PC-9 (cell line): ENCODE data around the gene TTLL5. TPM values are rescaled to one million over a fixed set of nuclear protein-coding genes. Genes with fewer than 3 reads are reported as not detected.
A peak's percentile ranks its signal among the peaks of the same experiment; 100 is the strongest.

ENCODE experiments used
- BruUV-seq: library from RNA; stranded (reverse); fragments of 400-500 nt; replicated peaks from 2 replicates; lab custom pipeline; 2021; lab: Mats Ljungman, UMichigan
- CTCF ChIA-PET: fragments of 300-600 bp; sonication (Branson Sonifier 250); formaldehyde crosslinking; loops from one replicate; lab custom pipeline; 2022; ENCODE audit warnings: antibody characterized with exemption; lab: Charles Lee
- POLR2A ChIA-PET: fragments of 300-600 bp; sonication (Branson Sonifier 250); formaldehyde crosslinking; loops from one replicate; lab custom pipeline; 2022; ENCODE audit warnings: antibody characterized with exemption; ENCODE audit not compliant: unreplicated experiment; lab: Charles Lee
- DNase-seq, 2 experiments: peaks; one replicate each; pipeline versions ENCODE4 v3.0.0 to v3.0.0-alpha.2; 2015 to 2022; ENCODE audit warnings: mixed read lengths in 1 of 2
- H2AFZ ChIP-seq: fragments of 200-600 bp; sonication (generic); 2 replicates; pipeline ENCODE4 v1.8.1; 2017; ENCODE audit warnings: antibody characterized with exemption
- H3F3A ChIP-seq: fragments of 200-600 bp; sonication (generic); 2 replicates; pipeline ENCODE4 v1.8.1; 2017; ENCODE audit warnings: antibody characterized with exemption, mild to moderate bottlenecking, low read depth; ENCODE audit not compliant: insufficient read depth
- H3K27ac ChIP-seq: fragments of 200-600 bp; sonication (generic); 2 replicates; pipeline ENCODE4 v1.6.1; 2016; ENCODE audit warnings: mixed run types
- H3K27me3 ChIP-seq: fragments of 200-600 bp; sonication (generic); 2 replicates; pipeline ENCODE4 v1.6.1; 2016; ENCODE audit warnings: low read depth, mixed run types; ENCODE audit not compliant: insufficient read depth
- H3K36me3 ChIP-seq: fragments of 200-600 bp; sonication (generic); 2 replicates; pipeline ENCODE4 v1.6.1; 2016; ENCODE audit warnings: low read depth, mixed run types
- H3K4me1 ChIP-seq: fragments of 200-600 bp; sonication (generic); replicated peaks from 2 replicates; pipeline ENCODE4 v1.6.1; 2016; ENCODE audit warnings: mixed run types; ENCODE audit not compliant: insufficient read depth
- H3K4me2 ChIP-seq: fragments of 200-600 bp; sonication (generic); 2 replicates; pipeline ENCODE4 v1.6.1; 2017; ENCODE audit warnings: mixed run types
- H3K4me3 ChIP-seq: fragments of 200-600 bp; sonication (generic); 2 replicates; pipeline ENCODE4 v1.6.1; 2016; ENCODE audit warnings: mixed run types
- H3K79me2 ChIP-seq: fragments of 200-600 bp; sonication (generic); 2 replicates; pipeline ENCODE4 v1.6.1; 2017; ENCODE audit warnings: low read depth, mixed run types
- H3K9me2 ChIP-seq: fragments of 200-600 bp; sonication (generic); 2 replicates; pipeline ENCODE4 v1.8.1; 2017; ENCODE audit warnings: mild to moderate bottlenecking; ENCODE audit not compliant: insufficient read depth
- H3K9me3 ChIP-seq: fragments of 200-600 bp; sonication (generic); 2 replicates; pipeline ENCODE4 v1.8.1; 2016; ENCODE audit warnings: low read depth; ENCODE audit not compliant: insufficient read depth
- H4K20me1 ChIP-seq: fragments of 200-600 bp; sonication (generic); 2 replicates; pipeline ENCODE4 v1.8.1; 2017; ENCODE audit not compliant: insufficient read depth
- CTCF ChIP-seq: fragments of 200-600 bp; sonication (generic); conservative IDR thresholded peaks from 2 replicates; pipeline ENCODE4 v1.6.1; 2017; ENCODE audit warnings: mixed run types, antibody characterized with exemption, mild to moderate bottlenecking, moderate library complexity
- EZH2 ChIP-seq: fragments of 200-600 bp; sonication (generic); IDR thresholded peaks from 2 replicates; pipeline ENCODE4 v1.8.0; 2017; ENCODE audit warnings: antibody characterized with exemption, low read depth
- intact Hi-C: fragments of 100-400 bp; cut with micrococcal nuclease; formaldehyde crosslinking; loops from one replicate; pipeline ENCODE4 v1.10.0; 2022; ENCODE audit not compliant: unreplicated experiment
- total RNA-seq: library from RNA; stranded (reverse); gene quantifications from 2 replicates; pipeline ENCODE4 v1.2.3, GENCODE V29; 2021

Gene TTLL5
- total RNA-seq, 1 experiment from 2014 or later = 75.3 TPM

- BruUV-seq = no TSS peak
Measured at GRCh38 chr14:75711105-75711795, 50.2 kb downstream of the TTLL5 start.

DNA sequence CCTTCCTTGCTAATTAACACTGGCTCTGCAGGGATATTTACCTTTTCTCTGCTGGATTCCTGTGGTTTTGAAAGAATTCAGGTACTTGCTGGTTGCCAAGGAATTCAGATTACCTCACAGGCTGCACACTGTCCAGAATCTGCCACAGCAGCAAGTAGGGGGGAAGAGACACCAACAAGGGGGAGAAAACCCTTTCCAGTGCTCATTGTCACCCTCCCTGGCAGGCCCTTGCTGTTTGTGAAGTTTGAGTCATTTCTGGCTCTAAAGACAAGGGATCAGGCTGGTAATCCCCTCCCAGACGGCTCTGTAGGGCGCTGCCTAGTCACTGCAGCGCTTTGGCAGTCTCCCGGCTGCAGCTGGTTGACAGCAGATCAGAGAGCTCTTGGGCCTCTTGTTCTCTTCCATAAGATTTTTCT lies 50.8 kb downstream of the TTLL5 start:
- CTCF ChIA-PET = interaction anchor here (0.5 to 1.3 kb wide), 2 partner anchors 269 to 271 kb away, joined by 3 to 10 read pairs; no protein-coding TSS in a partner anchor
- no peak overlapping the region for H3K4me3 ChIP-seq
- H3K9me3 ChIP-seq = no peaks in the 10 kb centered on the region
- H4K20me1 ChIP-seq = no peaks in the 10 kb centered on the region
- peaks cover 18% of the 10 kb centered on the region; the same call in 1 of the 2 replicates for H3K36me3 ChIP-seq
- H3K9me2 ChIP-seq = no peaks in the 10 kb centered on the region
- DNase-seq = peak; percentile 88 to 98
- peak overlapping the region; percentile 48 for H3K27ac ChIP-seq
- intact Hi-C loops = loop anchor here (1.0 to 5.0 kb wide), 3 partner anchors 135 to 270 kb away; no protein-coding TSS in a partner anchor
- no peaks in the 10 kb centered on the region for H3K27me3 ChIP-seq
- peaks cover 30% of the 10 kb centered on the region for H3K4me1 ChIP-seq
- H2AFZ ChIP-seq = no peak overlapping the region
- BruUV-seq = no TSS peak
- TF ChIP-seq CTCF (no peak), EZH2 (no peak)
- peaks cover 22% of the 10 kb centered on the region for H3F3A ChIP-seq
- POLR2A ChIA-PET = interaction anchor here (0.6 kb wide), 1 partner anchor 585 kb away, joined by 14 read pairs; no protein-coding TSS in a partner anchor
- H3K4me2 ChIP-seq = peak overlapping the region; percentile 72
- no peaks in the 10 kb centered on the region for H3K79me2 ChIP-seq

More at GRCh38 chr14:75711105-75711795, 50.2 kb downstream of the TTLL5 start:
- intact Hi-C loops = loop anchor here (1.0 to 5.0 kb wide), 3 partner anchors 134 to 271 kb away; no protein-coding TSS in a partner anchor
- Histone ChIP-seq H3K79me2 (no peaks in the 10 kb centered on the region), H3K4me2 (peak overlapping the region; percentile 72), H3K36me3 (peaks cover 18% of the 10 kb centered on the region; the same call in 1 of the 2 replicates), H3F3A (peaks cover 22% of the 10 kb centered on the region), H3K4me1 (peaks cover 30% of the 10 kb centered on the region), H3K27ac (no peak overlapping the region), H3K9me3 (no peaks in the 10 kb centered on the region), H4K20me1 (no peaks in the 10 kb centered on the region), H3K9me2 (no peaks in the 10 kb centered on the region), H3K27me3 (no peaks in the 10 kb centered on the region), H2AFZ (no peak overlapping the region), H3K4me3 (no peak overlapping the region)
- ChIA-PET CTCF (interaction anchor here (0.5 to 1.3 kb wide), 3 partner anchors 153 to 275 kb away, joined by 3 to 10 read pairs (median 6); no protein-coding TSS in a partner anchor), POLR2A (interaction anchor here (0.6 to 0.7 kb wide), 3 partner anchors 11 to 584 kb away, joined by 6 to 14 read pairs (median 7); no protein-coding TSS in a partner anchor)
- TF ChIP-seq EZH2 = no peak
- TF ChIP-seq CTCF = peak; percentile 75
- DNase-seq = peak; percentile 14 to 52

DNA sequence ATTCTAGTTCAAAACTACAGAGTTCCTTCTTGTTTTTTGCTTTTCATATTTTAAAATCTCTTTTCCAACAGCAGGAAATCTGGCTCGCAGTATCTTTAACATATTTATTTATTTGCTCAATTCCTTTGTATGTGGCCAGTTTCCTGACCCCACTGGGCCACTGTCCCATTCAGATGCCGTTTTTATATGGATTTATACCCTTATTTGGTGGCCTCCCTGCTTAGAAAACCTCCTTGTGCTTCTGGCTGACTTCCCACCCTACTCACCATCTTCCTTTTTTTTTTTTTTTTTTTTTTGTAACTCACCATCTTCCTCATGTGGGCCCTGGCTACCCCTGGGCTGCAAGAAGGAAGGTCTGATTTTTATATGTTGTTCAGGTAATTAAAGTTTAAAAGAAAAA lies 53.9 kb downstream of the TTLL5 start:
- ChIA-PET CTCF (no interaction called here), POLR2A (no interaction called here)
- DNase-seq = no peak
- no peak for TF ChIP-seq EZH2
- TF ChIP-seq CTCF = no peak
- intact Hi-C loops = loop anchor here (5.0 kb wide), 1 partner anchor 202 kb away; no protein-coding TSS in a partner anchor
- Histone ChIP-seq H3F3A (peaks cover 22% of the 10 kb centered on the region), H4K20me1 (no peaks in the 10 kb centered on the region), H3K79me2 (no peaks in the 10 kb centered on the region), H3K27ac (no peak overlapping the region), H3K4me2 (no peak overlapping the region), H3K9me3 (no peaks in the 10 kb centered on the region), H3K36me3 (peaks cover 25% of the 10 kb centered on the region; the same call in 1 of the 2 replicates), H3K27me3 (no peaks in the 10 kb centered on the region), H2AFZ (no peak overlapping the region), H3K9me2 (no peaks in the 10 kb centered on the region), H3K4me3 (no peak overlapping the region), H3K4me1 (peaks cover 30% of the 10 kb centered on the region)
- no TSS peak for BruUV-seq
